CD4-positive, CD25-positive, alpha-beta regulatory T cell (primary cell): ENCODE results near the gene CTF1. TPM values are rescaled to one million over a fixed set of nuclear protein-coding genes. Genes with fewer than 3 reads are reported as not detected.
"Not testable (repeated sequence)": the region's sequence is repeated elsewhere in the genome, so short reads cannot be mapped to it uniquely, and the experiment has no call there.

Experiments
- ATAC-seq, 2 donors: fragments of 150-1000 bp; cut with Tn5 transposase; one replicate each; pipeline ENCODE4 v1.10.0; 2021; ENCODE audit warnings: low read depth in 2 of 2, moderate number of reproducible peaks in 2 of 2, moderate library complexity in 1 of 2
- DNase-seq, 3 donors: peaks; one replicate each; pipeline versions ENCODE4 v3.0.0 to v3.0.0-alpha.2; 2012 to 2022; ENCODE audit warnings: mixed read lengths in 1 of 3
- H3K27ac ChIP-seq: one replicate; pipeline ENCODE4 v1.7.0; 2013; ENCODE audit warnings: mild to moderate bottlenecking, low read length; ENCODE audit not compliant: insufficient read depth, poor library complexity, severe bottlenecking
- H3K27me3 ChIP-seq: one replicate; pipeline ENCODE4 v1.7.0; 2013; ENCODE audit warnings: low read length; ENCODE audit not compliant: control insufficient read depth, insufficient read depth
- H3K36me3 ChIP-seq: one replicate; pipeline ENCODE4 v1.7.0; 2013; ENCODE audit warnings: mild to moderate bottlenecking, low read length, moderate library complexity; ENCODE audit not compliant: control insufficient read depth, insufficient read depth
- H3K4me1 ChIP-seq: 2 replicates; pipeline ENCODE4 v1.7.0; 2013; ENCODE audit warnings: mild to moderate bottlenecking, low read length; ENCODE audit not compliant: insufficient read depth, control insufficient read depth, poor library complexity, severe bottlenecking
- H3K4me3 ChIP-seq: one replicate; pipeline ENCODE4 v1.7.0; 2013; ENCODE audit warnings: low read depth, mild to moderate bottlenecking, low read length, moderate library complexity
- H3K9me3 ChIP-seq, 2 experiments: 1 replicate in 1 of 2; 2 replicates in 1 of 2; pipeline ENCODE4 v1.7.0; 2013; ENCODE audit warnings: low read length in 2 of 2, mild to moderate bottlenecking in 1 of 2, moderate library complexity in 1 of 2; ENCODE audit not compliant: control insufficient read depth in 2 of 2
- H3K27ac Mint-ChIP-seq, 3 donors: one replicate each; pipeline ENCODE4 v1.8.0; 2020 to 2022; ENCODE audit warnings: mild to moderate bottlenecking in 3 of 3, mixed read lengths in 3 of 3, moderate library complexity in 2 of 3
- H3K27me3 Mint-ChIP-seq: one replicate; pipeline ENCODE4 v1.8.0; 2022; ENCODE audit warnings: mild to moderate bottlenecking, mixed read lengths
- H3K36me3 Mint-ChIP-seq: one replicate; pipeline ENCODE4 v1.8.0; 2020; ENCODE audit warnings: mixed read lengths
- H3K4me1 Mint-ChIP-seq, 4 donors: one replicate each; pipeline ENCODE4 v1.8.0; 2020 to 2022; ENCODE audit warnings: mixed read lengths in 4 of 4, mild to moderate bottlenecking in 1 of 4
- H3K4me3 Mint-ChIP-seq, 4 donors: one replicate each; pipeline ENCODE4 v1.8.0; 2020 to 2022; ENCODE audit warnings: mild to moderate bottlenecking in 4 of 4, mixed read lengths in 4 of 4, moderate library complexity in 3 of 4
- H3K9me3 Mint-ChIP-seq, 7 donors: one replicate each; pipeline ENCODE4 v1.8.0; 2020 to 2022; ENCODE audit warnings: mixed read lengths in 7 of 7, mild to moderate bottlenecking in 3 of 7, moderate library complexity in 2 of 7
- polyA plus RNA-seq, 4 donors: library from polyadenylated mRNA; unstranded; fragments of 300-500 nt; fragmentation: Illumina TruSeq; gene quantifications; one replicate each; pipeline ENCODE4 v1.2.3, GENCODE V29; 2021
- total RNA-seq: library from RNA; stranded (reverse); gene quantifications from one replicate; pipeline ENCODE4 v1.2.3, GENCODE V29; 2022

Gene CTF1
- total and polyA plus RNA-seq, 5 donors from 2014 or later, result 0.30 TPM; not detected in 4

DNA sequence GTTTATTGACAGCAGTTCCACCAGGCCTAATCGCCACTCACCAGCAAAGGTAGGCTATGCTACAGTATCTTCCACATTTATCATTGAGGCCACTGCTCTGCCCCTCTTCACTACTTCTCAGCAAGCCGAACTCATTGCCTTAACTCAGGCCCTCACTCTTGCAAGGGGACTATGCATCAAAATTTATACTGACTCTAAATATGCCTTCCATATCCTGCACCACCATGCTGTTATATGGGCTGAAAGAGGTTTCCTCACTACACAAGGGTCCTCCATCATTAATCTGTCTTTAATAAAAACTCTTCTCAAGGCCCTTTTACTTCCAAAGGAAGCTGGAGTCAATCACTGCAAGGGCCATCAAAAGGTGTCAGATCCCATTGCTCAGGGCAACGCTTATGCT lies 33.2 kb upstream of the CTF1 start:
- not testable (repeated sequence) for H3K9me3 ChIP-seq, H3K4me3 ChIP-seq, H3K27me3 Mint-ChIP-seq, H3K27ac Mint-ChIP-seq, H3K36me3 ChIP-seq, H3K9me3 Mint-ChIP-seq, H3K27me3 ChIP-seq, H3K36me3 Mint-ChIP-seq, H3K4me1 ChIP-seq, H3K4me3 Mint-ChIP-seq, DNase-seq, H3K4me1 Mint-ChIP-seq, ATAC-seq, H3K27ac ChIP-seq

DNA sequence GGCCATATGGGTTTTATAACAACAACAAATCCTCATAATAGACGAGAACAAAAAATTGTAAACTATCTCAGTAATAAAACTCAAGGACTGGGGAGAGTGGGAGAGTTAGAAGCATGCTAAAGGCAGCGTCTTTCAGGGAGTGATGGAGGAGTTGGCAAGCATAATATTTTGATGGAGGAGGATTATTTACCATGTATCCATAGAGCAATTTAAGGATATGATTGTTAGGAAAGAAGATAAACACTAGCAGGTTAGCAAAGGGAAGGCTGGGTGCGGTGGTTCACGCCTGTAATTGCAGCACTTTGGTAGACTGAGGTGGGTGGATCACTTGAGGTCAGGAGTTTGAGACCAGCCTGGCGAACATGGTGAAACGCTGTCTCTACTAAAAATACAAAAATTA lies 30.4 kb upstream of the CTF1 start:
- Histone ChIP-seq H3K36me3 (no peaks in the 10 kb centered on the region), H3K4me1 (no peaks in the 10 kb centered on the region), H3K4me3 (no peak overlapping the region), H3K27me3 (no peaks in the 10 kb centered on the region), H3K9me3 (no peaks in the 10 kb centered on the region), H3K27ac (no peak overlapping the region)
- Mint-ChIP-seq H3K27me3 (no peaks in the 10 kb centered on the region), H3K27ac (no peak overlapping the region), H3K9me3 (no peaks in the 10 kb centered on the region), H3K36me3 (no peaks in the 10 kb centered on the region), H3K4me3 (no peak overlapping the region), H3K4me1 (no peaks in the 10 kb centered on the region)
- ATAC-seq (no peak), DNase-seq (no peak)

DNA sequence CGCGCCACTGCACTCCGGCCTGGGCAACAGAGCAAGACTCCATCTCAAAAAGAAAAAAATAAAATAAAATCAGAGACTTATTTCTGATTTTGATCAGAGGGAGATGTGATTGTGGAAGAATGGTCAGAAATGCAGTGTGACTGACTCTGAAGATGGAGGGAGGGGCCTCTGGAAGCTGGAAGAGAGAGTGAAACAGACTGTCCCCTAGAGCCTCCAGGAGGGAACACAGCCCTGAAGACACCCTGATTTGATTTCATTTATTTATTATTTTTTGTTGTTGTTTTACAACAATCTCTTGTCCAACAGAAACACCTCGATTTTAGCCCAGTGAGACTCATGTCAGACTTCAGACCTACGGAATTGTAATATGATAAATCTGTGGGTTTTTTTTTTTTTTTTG lies 28.7 kb upstream of the CTF1 start:
- no peaks in the 10 kb centered on the region for H3K9me3 Mint-ChIP-seq

DNA sequence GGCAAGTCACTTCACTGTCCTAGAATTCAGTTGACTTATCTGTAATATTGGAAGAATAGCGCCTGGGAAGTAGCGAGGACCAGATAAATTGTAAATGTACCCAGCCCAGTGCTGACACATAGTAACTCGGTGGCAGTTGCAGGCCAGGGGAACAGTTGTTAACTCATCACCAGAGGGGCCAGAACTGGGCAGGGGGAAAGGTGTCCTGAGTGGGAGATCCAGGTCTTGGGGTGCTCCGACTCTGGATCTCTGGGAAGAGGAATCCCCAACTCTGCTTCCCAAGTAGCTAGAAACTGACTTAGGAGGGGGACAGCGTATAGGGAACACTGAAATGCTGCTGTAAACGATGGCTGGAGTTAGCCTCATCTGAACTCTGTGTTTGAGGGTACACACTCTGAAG lies 25.5 kb upstream of the CTF1 start:
- peaks cover 10% of the 10 kb centered on the region for H3K4me1 ChIP-seq
- H3K4me1 Mint-ChIP-seq, result peaks cover 6 to 16% (median 9%) of the 10 kb centered on the region in 4 donors
- H3K4me3 ChIP-seq, result no peak overlapping the region
- ATAC-seq, result no peak
- peaks cover 7% of the 10 kb centered on the region for H3K36me3 Mint-ChIP-seq
- H3K4me3 Mint-ChIP-seq, result peak overlapping the region in 2 of 4 donors; percentile 39 to 58
- no peak for DNase-seq
- H3K9me3 ChIP-seq, result no peaks in the 10 kb centered on the region
- H3K27ac Mint-ChIP-seq, result no peak overlapping the region
- H3K27ac ChIP-seq, result no peak overlapping the region
- no peaks in the 10 kb centered on the region for H3K9me3 Mint-ChIP-seq
- no peaks in the 10 kb centered on the region for H3K27me3 ChIP-seq
- H3K36me3 ChIP-seq, result peaks cover 2% of the 10 kb centered on the region
- no peaks in the 10 kb centered on the region for H3K27me3 Mint-ChIP-seq

More for the DNA sequence above, 28.7 kb upstream of the CTF1 start:
- H3K4me1 Mint-ChIP-seq, result peaks cover 0 to 2% (median 0%) of the 10 kb centered on the region in 4 donors
- H3K27me3 Mint-ChIP-seq, result no peaks in the 10 kb centered on the region
- no peaks in the 10 kb centered on the region for H3K9me3 ChIP-seq
- H3K27ac Mint-ChIP-seq, result no peak overlapping the region
- no peaks in the 10 kb centered on the region for H3K4me1 ChIP-seq
- no peak overlapping the region for H3K4me3 Mint-ChIP-seq
- H3K4me3 ChIP-seq, result no peak overlapping the region
- DNase-seq, result no peak
- H3K27me3 ChIP-seq, result no peaks in the 10 kb centered on the region
- peaks cover 2% of the 10 kb centered on the region for H3K36me3 ChIP-seq
- no peaks in the 10 kb centered on the region for H3K36me3 Mint-ChIP-seq
- no peak overlapping the region for H3K27ac ChIP-seq
- no peak for ATAC-seq

DNA sequence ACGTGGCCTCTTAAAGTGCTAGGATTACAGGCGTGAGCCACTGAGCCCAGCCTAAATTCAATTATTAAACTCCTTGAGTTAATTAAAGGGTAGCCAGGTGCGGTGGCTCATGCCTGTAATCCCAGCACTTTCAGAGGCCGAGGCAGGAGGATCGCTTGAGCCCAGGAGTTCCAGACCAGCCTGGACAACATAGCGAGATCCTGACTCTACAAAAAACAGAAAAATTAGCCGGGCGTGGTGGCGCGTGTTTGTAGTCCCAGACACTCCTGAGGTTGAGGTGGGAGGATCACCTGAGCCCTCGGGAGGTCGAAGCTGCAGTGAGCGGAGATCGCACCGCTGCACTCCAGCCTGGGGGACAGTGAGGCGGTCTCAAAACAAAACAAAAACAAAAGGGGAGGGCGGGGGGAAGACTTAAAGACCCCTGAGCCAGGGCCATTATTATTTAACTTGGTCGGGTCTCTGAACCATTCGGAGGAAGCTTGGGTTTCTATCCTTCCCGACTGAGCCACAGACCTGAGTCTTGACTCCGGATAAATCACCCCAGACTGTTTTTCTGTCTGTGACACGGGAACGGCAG lies 22.1 kb upstream of the CTF1 start:
- H3K9me3 Mint-ChIP-seq, result no peaks in the 10 kb centered on the region
- peak overlapping the region; percentile 89 for H3K27ac ChIP-seq
- DNase-seq (no peak), ATAC-seq (no peak)
- H3K27me3 Mint-ChIP-seq, result no peaks in the 10 kb centered on the region
- H3K27ac Mint-ChIP-seq, result peak overlapping the region; percentile 95 to 98 (median 96)
- peak overlapping the region; percentile 91 for H3K4me3 ChIP-seq
- H3K4me1 Mint-ChIP-seq, result peaks cover 15 to 37% (median 20%) of the 10 kb centered on the region in 4 donors
- H3K27me3 ChIP-seq, result no peaks in the 10 kb centered on the region
- peaks cover 26% of the 10 kb centered on the region for H3K4me1 ChIP-seq
- H3K9me3 ChIP-seq, result no peaks in the 10 kb centered on the region
- H3K4me3 Mint-ChIP-seq, result peak overlapping the region; percentile 93 to 99 (median 96)
- H3K36me3 Mint-ChIP-seq, result peaks cover 13% of the 10 kb centered on the region
- H3K36me3 ChIP-seq, result peaks cover 8% of the 10 kb centered on the region

DNA sequence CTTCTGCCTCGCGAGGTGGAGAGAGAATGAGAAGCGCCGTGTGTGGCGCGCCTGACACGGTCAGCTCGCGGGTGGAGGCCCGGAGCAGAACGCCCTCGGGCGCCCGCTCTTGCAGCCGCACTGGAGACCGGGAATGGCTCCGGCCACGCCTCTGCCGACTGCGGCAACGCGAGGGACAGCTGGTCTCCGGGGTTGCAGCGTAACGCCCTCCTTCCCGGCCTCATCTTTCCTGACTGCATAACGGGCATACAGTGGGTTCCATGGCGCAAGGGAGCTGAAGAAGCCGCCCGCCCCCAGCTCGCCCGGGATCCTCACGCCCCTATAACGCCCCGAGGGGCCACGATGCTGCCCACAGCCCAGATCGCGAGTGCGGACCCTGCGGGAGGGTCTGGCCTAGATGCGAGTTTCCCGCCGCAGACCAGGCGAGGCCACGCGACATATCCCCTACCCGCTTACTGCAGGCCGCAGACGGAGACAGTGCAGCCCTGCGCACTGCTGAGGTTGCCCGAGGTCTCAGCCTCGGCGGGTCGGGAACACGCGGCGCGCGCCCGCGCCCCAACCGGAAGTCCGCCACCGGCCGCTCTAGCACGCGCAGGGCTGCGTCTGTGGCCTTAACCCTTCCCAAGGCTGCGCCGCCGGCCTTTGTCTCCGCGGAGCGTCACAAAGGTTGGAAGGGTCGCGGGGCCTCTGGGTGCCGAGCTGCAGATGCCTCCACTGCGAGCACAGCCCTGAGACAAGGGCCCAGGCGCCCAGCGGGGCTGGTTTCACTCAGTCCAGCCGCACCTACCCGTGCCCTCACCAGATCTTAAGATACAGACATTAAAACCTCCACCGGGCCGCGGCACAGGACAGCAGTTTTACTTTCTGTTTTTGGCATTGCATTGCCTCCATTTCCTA lies 21.3 kb upstream of the CTF1 start:
- peaks cover 26% of the 10 kb centered on the region for H3K4me1 ChIP-seq
- H3K36me3 ChIP-seq, result peaks cover 9% of the 10 kb centered on the region
- H3K4me3 ChIP-seq, result peak overlapping the region; percentile 91
- ATAC-seq (peak; percentile 95 to 96), DNase-seq (peak; percentile 77 to 95 (median 89))
- Mint-ChIP-seq H3K4me3 (peak overlapping the region; percentile 93 to 99 (median 96)), H3K4me1 (peaks cover 15 to 38% (median 20%) of the 10 kb centered on the region in 4 donors), H3K36me3 (peaks cover 13% of the 10 kb centered on the region), H3K27me3 (no peaks in the 10 kb centered on the region), H3K27ac (peak overlapping the region; percentile 91 to 98 (median 95)), H3K9me3 (no peaks in the 10 kb centered on the region)
- peak overlapping the region; percentile 89 for H3K27ac ChIP-seq
- no peaks in the 10 kb centered on the region for H3K27me3 ChIP-seq
- H3K9me3 ChIP-seq, result no peaks in the 10 kb centered on the region

DNA sequence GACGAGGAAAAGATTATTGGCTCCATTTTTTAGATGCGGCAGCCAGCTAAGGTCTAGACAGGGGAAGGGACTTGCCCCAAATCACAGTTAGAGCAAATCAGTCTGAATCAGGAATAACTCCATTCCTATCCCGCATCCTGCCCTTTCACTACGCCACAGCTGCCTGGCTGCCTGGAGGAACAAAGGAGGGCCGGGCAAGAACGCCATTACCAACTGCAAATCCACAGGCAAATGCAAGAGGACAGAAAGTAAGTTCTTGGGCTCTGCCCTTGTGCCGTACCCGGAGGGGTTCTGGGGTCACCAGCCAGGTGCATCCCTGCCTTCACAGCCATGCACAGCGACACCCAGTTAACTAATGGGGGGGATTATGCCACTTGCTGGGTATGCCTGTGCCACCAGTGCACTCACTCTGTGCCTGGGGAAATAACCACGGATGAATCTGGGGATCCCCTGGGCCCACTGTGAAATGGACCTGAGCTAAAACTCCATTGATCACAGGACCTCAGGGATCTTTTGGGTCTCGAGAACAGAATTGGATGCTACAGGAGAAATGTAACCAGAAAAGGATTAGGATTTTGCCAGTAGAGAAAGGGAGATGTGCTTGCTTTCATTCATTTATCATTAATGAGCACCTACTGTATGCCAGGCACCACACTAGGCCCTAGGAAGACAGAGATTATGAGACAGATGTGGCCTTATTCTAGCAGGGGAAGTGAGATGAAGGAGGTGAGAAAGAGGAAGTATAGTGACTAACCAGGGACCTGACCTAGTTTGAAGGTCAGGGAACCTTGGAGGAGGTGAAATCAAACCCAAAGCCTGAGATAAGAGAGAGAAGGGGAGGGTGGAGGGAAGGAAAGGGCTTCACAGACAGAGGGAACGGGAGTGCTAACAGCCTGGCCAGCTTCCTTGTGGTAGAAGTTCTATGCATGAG lies 20.3 kb upstream of the CTF1 start:
- peaks cover 15 to 43% (median 22%) of the 10 kb centered on the region in 4 donors for H3K4me1 Mint-ChIP-seq
- no peaks in the 10 kb centered on the region for H3K9me3 Mint-ChIP-seq
- peaks cover 13% of the 10 kb centered on the region for H3K36me3 Mint-ChIP-seq
- H3K27me3 Mint-ChIP-seq, result no peaks in the 10 kb centered on the region
- peak overlapping the region; percentile 93 to 99 (median 96) for H3K4me3 Mint-ChIP-seq
- H3K27ac Mint-ChIP-seq, result peak overlapping the region; percentile 91 to 98 (median 95)
- ATAC-seq (peak; percentile 13 to 17), DNase-seq (peak in 1 of 3 donors; percentile 62)
- H3K9me3 ChIP-seq, result no peaks in the 10 kb centered on the region
- peaks cover 9% of the 10 kb centered on the region for H3K36me3 ChIP-seq
- H3K27ac ChIP-seq, result peak overlapping the region; percentile 89
- no peaks in the 10 kb centered on the region for H3K27me3 ChIP-seq
- peaks cover 26% of the 10 kb centered on the region for H3K4me1 ChIP-seq
- H3K4me3 ChIP-seq, result peak overlapping the region; percentile 91
